ENCODE data around the gene MBOAT7.
"Not testable (repeated sequence)": the region's sequence is repeated elsewhere in the genome, so short reads cannot be mapped to it uniquely, and the experiment has no call there.

DNA sequence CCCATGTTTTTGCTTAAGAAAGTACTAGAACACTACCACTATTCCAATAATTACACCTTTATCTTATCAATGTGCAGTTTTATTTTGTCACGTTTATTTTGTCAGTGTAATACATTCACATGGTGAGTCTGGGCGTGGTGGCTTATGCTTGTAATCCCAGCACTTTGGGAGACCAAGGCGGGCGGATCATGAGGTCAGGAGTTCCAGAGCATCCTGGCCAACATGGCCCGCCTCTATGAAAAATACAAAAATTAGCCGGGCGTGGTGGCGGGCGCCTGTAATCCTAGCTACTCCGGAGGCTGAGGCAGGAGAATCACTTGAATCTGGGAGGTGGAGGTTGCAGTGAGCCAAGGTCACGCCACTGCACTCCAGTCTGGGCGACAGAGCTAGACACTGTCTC lies 5.1 kb upstream of the MBOAT7 start:
- not testable (repeated sequence) for TF ChIP-seq POLR2AphosphoS5 (IDR thresholded peaks at IDR 0.05); EZH2 (IDR thresholded peaks at IDR 0.05; ENCODE audit: borderline replicate concordance, insufficient read depth, low read length, poor library complexity, severe bottlenecking); SMC3 (conservative IDR thresholded peaks at IDR 0.05; ENCODE audit: poor library complexity)

Data from neural cell (in vitro differentiated cells).